IPS-NIHi7 (cell line): Measurements from ENCODE around the gene SLC26A1.

Source experiments
- DNase-seq: peaks from one replicate; pipeline ENCODE4 v3.0.0; 2012; ENCODE audit warnings: mixed read lengths; ENCODE audit errors: extremely low spot score

The SLC26A1 gene

GRCh38 chr4:966266-967112 lies 26.7 kb downstream of the SLC26A1 start:
- no peak for DNase-seq

GRCh38 chr4:965766-966134 lies 27.5 kb downstream of the SLC26A1 start:
- DNase-seq: no peak

GRCh38 chr4:965048-965765 lies 28.0 kb downstream of the SLC26A1 start:
- no peak for DNase-seq

- DNase-seq: no peak
Observed at GRCh38 chr4:964346-965025, 28.7 kb downstream of the SLC26A1 start.

GRCh38 chr4:963276-964225 lies 29.7 kb downstream of the SLC26A1 start:
- no peak for DNase-seq

- no peak for DNase-seq
Observed at GRCh38 chr4:962231-963208, 30.7 kb downstream of the SLC26A1 start.

GRCh38 chr4:961351-962230 lies 31.6 kb downstream of the SLC26A1 start:
- DNase-seq: no peak

- no peak for DNase-seq
Observed at GRCh38 chr4:960636-961350, 32.4 kb downstream of the SLC26A1 start.

GRCh38 chr4:960140-960635 lies 33.0 kb downstream of the SLC26A1 start:
- DNase-seq: no peak

- no peak for DNase-seq
Observed at GRCh38 chr4:959338-960139, 33.7 kb downstream of the SLC26A1 start.

- DNase-seq: no peak
Observed at GRCh38 chr4:958696-959337, 34.4 kb downstream of the SLC26A1 start.

GRCh38 chr4:958314-958665 lies 34.9 kb downstream of the SLC26A1 start:
- no peak for DNase-seq

GRCh38 chr4:957581-958313 lies 35.5 kb downstream of the SLC26A1 start:
- DNase-seq: no peak

- no peak for DNase-seq
Observed at GRCh38 chr4:957231-957580, 36.0 kb downstream of the SLC26A1 start.

GRCh38 chr4:956531-957230 lies 36.5 kb downstream of the SLC26A1 start:
- no peak for DNase-seq

GRCh38 chr4:955931-956381 lies 37.2 kb downstream of the SLC26A1 start:
- no peak for DNase-seq
